GM19351 (cell line): ENCODE data around the gene ALG12.
"Not testable (repeated sequence)": the region's sequence is repeated elsewhere in the genome, so short reads cannot be mapped to it uniquely, and the experiment has no call there.

Experiments
- ATAC-seq: cut with Tn5 transposase; IDR thresholded peaks from one replicate; pipeline ENCODE4 v1.9.1; 2021; ENCODE audit warnings: mild to moderate bottlenecking, moderate library complexity; ENCODE audit not compliant: unreplicated experiment

The ALG12 gene

GRCh38 chr22:49946612-49947295 lies 28.5 kb upstream of the ALG12 start:
- no peak for ATAC-seq

GRCh38 chr22:49945042-49945794 lies 27.0 kb upstream of the ALG12 start:
- ATAC-seq, result not testable (repeated sequence)

DNA sequence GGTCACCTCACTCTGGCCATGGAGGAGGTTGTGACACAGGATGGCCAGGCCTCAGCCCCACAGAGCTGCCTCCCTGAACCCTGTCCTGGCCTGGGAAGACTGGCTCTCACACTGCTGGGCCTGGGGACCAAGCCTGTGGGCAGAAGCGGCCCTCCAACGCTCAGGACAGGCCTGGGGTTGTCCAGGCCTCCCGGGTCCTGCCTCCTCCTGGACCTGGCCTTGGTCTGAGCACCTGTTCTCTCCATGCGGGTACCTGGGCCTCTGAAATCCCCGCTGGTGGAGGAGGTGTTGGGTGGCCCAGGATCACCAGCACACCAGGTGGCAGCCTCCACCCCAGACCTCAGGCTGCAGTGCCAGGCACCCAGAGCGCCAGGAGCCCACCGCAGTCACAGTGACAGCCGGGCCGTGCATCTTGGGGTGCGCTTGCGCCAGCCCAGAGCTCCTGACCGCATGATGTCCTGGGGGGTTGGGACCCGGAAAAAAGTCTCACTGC lies 26.2 kb upstream of the ALG12 start:
- no peak for ATAC-seq

- no peak for ATAC-seq
Measured at GRCh38 chr22:49943771-49944398, 25.6 kb upstream of the ALG12 start.

- ATAC-seq, result no peak
Measured at GRCh38 chr22:49943405-49943765, 25.1 kb upstream of the ALG12 start.

GRCh38 chr22:49942565-49943404 lies 24.5 kb upstream of the ALG12 start:
- no peak for ATAC-seq

- no peak for ATAC-seq
Measured at GRCh38 chr22:49941507-49942316, 23.5 kb upstream of the ALG12 start.

DNA sequence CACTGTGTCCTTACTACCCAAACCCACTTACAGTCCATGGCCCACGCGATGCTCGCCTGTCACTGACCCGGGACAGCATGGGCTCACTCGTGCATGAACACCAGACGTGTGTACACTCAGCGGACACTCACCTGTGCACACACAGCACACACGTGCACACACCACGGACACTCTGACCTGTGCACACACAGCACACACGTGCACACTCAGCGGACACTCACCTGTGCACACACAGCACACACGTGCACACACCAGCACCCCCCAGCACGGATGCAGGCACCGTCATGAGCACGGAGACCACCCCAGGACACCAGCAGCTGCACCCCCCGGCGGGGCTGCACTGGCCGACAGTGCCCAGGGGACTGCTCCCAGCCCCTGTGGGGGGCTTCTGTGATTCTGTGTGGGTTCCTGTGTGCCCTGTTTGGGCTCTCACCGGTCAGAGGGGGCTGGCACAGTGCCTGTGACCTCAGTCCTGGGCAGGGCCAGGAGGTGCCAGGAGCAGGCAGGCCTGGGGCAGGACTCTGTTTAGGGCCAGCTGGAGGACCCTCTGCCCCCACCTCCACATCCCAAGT lies 20.4 kb upstream of the ALG12 start:
- ATAC-seq, result no peak

GRCh38 chr22:49937758-49938564 lies 19.7 kb upstream of the ALG12 start:
- no peak for ATAC-seq

DNA sequence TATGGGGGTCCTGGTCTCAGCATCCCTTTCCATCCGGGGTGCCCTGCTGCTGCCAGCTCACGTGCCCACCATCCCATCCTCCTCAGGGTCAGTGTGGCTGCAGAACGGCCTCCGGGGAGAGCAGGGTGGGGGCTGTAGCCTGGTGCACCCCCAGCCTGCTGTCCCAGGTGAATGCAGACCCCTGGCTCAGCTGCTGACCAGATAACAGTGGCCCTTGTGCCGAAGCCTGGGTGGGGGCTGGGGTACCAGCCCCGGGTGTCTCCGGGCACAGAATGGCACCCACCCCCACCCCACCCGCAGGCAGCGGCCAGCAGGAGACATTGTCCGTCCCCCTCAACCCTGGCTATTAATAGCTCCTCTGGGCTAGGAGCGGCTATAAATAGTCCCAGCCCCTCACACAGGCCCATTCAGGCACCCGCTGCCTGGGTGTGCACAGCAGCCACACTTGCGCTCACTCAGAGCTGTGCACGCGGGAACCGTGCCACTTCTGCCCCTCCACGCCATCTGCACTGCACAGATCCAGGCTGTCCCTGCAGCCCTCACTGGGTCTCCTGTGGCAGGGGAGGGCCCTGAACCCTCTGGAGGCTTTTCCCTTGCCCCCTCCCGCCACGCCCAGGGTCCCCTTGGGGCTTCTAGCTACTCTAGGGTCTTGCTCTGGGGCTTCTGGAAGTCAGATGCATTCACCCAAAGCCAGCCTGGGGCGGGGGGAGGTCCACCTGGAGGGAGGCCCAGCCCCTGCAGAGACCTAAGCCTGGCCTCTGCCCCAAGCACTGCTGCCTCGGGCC lies 18.9 kb upstream of the ALG12 start:
- no peak for ATAC-seq

DNA sequence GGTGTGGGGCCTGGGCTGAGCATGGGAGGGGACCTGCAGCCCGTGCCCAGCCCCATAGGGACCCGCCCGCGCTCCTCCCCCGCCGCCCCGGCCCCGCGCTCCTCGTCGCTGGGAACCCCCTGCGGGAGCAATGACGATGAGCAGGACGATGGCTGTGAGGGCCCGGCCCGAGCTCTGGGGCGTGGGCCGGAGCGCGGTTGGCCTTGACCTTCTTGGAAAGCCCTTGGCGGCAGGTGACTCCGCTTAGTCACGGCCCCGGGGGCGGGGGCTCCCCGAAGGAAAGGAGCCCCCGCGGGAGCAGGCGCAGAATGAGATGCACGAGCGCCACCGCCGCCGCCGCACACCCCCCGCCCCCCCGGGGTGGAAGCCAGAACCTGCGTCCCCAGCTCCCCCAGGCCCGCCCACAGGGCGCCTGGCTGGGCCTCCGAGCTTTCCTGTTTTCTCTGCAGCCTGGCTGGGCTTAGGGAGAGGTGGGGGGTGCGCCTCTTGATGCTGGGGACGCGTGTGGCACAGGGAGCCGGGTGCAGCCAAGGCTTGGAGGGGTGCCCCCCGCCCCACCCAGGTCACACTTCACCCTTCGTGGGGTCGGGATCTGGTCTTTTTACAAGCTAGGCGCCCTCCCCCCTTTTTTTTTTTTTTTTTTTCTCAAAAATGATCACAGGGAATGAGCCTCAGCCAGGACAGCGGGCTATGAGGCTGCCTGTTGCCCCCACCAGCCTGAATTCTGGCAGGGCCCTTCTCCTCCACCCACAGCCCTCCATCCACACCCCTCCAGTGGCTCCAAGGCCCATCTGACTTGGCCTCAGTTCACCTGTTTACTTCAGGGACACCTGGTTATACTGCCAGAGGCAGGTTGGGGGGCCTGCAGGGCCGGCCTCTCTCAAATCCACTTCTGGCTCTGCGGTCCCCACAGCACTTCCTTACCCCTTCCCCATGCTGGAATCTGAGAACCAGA lies 18.1 kb upstream of the ALG12 start:
- ATAC-seq, result peak; percentile 72

- ATAC-seq, result no peak
Measured at GRCh38 chr22:49935561-49935960, 17.3 kb upstream of the ALG12 start.

DNA sequence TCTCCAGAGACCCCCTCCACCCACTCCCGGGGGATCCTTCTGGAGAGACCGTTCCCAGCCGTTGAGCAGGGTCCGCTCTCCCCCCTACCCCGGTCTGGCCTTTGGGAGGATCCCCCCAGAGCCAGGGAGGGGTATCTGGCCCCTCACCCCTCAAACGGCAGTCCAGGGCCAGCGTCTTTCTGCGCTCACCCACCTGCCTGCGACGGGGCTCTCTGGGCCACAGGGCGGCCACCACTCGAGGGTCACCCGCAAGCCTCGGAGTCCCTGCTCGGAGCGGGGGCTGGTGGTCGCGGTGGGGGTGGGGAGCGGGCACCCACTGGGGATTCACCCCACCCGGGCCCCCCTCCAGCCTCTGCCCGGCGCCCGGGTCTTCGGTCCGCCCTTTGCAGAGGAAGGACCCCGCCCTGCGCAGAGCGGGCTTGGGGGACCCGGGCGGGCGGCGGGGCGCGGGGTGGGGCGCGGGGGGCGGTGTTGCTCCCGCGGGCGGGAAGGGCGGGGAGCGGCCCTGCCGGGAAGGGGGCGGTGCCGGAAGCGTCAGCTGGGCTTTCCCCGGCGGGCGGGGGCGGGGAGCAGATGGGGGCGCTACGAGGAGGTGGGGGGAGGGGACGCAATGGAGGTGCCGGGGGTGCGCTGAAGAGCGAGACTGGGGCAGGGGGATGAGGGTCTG lies 16.8 kb upstream of the ALG12 start:
- no peak for ATAC-seq

- no peak for ATAC-seq
Measured at GRCh38 chr22:49934160-49934890, 16.1 kb upstream of the ALG12 start.

DNA sequence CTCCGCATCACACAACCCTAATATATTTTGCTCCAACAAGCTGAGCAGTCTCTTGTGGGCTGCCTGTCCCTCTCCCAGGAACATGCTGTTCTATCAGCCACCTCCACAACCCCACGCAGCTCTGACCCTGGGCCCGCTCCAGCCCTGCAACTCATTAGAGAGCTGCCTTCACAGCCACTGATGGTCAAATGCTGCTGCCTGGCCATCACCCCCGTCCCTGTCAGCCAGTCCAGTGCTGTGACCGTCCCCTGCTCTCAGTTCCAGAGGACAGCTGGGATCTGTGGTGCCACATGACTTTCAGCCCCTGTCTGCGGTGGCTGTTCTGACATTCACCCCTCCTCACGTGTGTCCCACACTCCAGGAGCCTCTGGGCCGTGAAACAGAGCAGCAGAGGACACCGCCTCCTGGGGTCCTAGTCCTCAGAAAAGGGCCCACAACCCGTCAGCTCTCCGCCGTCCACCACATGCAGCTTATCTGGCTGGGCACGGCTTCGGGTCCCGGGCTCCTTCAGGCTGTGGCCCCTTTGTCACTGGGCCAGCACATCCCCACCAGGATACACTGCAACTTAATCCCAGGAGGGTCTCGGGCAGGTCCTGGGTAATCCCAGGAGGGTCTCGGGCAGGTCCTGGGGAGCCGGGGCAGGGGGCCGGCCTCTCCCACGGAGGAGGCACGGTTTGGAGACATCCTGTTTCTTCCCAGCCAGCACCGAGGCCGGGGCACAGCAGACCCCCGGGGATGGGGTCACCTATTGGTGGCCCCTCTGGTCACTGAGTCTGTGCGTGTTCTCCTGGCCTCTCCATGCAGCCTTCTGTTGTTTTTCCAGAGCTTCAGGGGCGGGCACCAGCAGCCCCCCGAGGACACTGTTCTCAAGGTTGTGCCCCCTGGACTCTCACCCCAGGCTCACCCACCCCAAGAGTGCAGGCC lies 15.3 kb upstream of the ALG12 start:
- no peak for ATAC-seq
